ENCODE results near the gene IL17RB. TPM values are rescaled to one million over a fixed set of nuclear protein-coding genes. Genes with fewer than 3 reads are reported as not detected.

Gene IL17RB
- total RNA-seq, 2 donors from 2014 or later, result 2.3 TPM; not detected in 1

DNA sequence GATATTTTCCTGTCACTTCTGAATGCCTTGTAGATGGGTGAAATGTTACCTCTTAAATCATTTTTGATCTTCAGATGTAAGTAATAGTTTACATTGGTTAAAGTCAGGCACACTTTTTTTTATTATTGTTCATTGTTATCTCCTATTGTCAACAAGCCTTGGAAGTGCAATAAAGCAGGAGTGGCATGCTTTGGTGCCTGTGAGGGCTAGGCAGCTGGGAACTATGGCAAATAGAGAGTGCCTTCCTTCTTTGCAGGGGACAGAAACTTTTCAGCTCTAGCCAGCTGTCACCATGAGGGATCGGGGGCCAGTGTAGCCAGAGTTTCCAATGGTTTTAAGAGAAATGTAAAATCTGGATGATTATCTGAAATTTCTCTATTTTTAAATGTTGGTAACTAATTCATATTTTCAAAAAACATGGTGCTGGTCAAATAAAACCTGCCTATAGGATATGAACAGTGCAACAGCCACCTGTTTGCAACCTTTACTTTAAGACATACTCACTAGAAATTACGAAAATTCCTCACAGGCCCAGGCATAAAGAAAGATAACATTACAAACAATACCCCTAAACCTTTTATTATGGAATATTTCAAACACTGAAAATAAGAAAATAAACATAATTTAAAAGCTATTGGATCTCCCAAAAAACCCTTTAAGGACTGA is 54.4 kb downstream of the IL17RB start:
- no peaks in the 10 kb centered on the region for H3K27me3 ChIP-seq (replicated peaks; ENCODE audit: insufficient read depth)
- no peaks in the 10 kb centered on the region for H3K36me3 ChIP-seq
- ATAC-seq (ENCODE audit: insufficient number of reproducible peaks, low FRiP score, low read depth) (no peak), DNase-seq (ENCODE audit: low spot score) (no peak)
- TF ChIP-seq, protein P1, sequence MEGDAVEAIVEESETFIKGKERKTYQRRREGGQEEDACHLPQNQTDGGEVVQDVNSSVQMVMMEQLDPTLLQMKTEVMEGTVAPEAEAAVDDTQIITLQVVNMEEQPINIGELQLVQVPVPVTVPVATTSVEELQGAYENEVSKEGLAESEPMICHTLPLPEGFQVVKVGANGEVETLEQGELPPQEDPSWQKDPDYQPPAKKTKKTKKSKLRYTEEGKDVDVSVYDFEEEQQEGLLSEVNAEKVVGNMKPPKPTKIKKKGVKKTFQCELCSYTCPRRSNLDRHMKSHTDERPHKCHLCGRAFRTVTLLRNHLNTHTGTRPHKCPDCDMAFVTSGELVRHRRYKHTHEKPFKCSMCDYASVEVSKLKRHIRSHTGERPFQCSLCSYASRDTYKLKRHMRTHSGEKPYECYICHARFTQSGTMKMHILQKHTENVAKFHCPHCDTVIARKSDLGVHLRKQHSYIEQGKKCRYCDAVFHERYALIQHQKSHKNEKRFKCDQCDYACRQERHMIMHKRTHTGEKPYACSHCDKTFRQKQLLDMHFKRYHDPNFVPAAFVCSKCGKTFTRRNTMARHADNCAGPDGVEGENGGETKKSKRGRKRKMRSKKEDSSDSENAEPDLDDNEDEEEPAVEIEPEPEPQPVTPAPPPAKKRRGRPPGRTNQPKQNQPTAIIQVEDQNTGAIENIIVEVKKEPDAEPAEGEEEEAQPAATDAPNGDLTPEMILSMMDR (IDR thresholded peaks at IDR 0.05), result no peak
- no peaks in the 10 kb centered on the region for H3K9me3 ChIP-seq
- no peak overlapping the region for H3K4me3 ChIP-seq
- no peaks in the 10 kb centered on the region for H3K4me1 ChIP-seq (ENCODE audit: control insufficient read depth in 1 of 2, low read depth in 2 of 2)
- no peak overlapping the region for H3K27ac ChIP-seq

DNA sequence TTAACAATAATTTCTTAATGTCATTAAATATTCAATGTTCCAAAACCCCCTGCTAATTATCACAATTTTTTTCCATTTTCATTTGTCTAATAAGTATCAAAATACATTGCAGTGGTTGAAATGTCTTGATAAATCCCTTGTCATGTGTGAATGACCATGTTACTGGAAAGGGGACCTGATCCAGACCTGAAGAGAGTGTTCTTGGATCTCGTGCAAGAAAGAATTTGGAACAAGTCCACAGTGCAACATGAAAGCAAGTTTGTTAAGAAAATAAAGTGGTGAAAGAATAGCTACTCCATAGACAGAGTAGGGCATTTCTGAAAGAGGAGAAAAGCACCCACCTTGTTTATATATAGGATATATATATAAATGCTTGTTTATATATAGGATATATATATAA is 55.7 kb downstream of the IL17RB start:
- ATAC-seq (ENCODE audit: insufficient number of reproducible peaks, low FRiP score, low read depth), result no peak

GRCh38 chr3:53902711-53903110 is 56.3 kb downstream of the IL17RB start:
- Histone ChIP-seq H3K27me3 (replicated peaks; ENCODE audit: insufficient read depth) (no peaks in the 10 kb centered on the region), H3K36me3 (no peaks in the 10 kb centered on the region), H3K4me3 (no peak overlapping the region), H3K9me3 (peaks cover 4% of the 10 kb centered on the region), H3K4me1 (ENCODE audit: control insufficient read depth in 1 of 2, low read depth in 2 of 2) (no peaks in the 10 kb centered on the region), H3K27ac (no peak overlapping the region)
- ATAC-seq (ENCODE audit: insufficient number of reproducible peaks, low FRiP score, low read depth) (no peak), DNase-seq (ENCODE audit: low spot score) (no peak)
- TF ChIP-seq, protein P1 (IDR thresholded peaks at IDR 0.05), result no peak

More for the DNA sequence above, 55.7 kb downstream of the IL17RB start:
- Histone ChIP-seq H3K4me3 (no peak overlapping the region), H3K27ac (no peak overlapping the region), H3K27me3 (replicated peaks; ENCODE audit: insufficient read depth) (no peaks in the 10 kb centered on the region), H3K4me1 (ENCODE audit: control insufficient read depth in 1 of 2, low read depth in 2 of 2) (no peaks in the 10 kb centered on the region), H3K9me3 (peaks cover 4% of the 10 kb centered on the region), H3K36me3 (no peaks in the 10 kb centered on the region)
- DNase-seq (ENCODE audit: low spot score), result no peak
- TF ChIP-seq, protein P1 (IDR thresholded peaks at IDR 0.05), result no peak

DNA sequence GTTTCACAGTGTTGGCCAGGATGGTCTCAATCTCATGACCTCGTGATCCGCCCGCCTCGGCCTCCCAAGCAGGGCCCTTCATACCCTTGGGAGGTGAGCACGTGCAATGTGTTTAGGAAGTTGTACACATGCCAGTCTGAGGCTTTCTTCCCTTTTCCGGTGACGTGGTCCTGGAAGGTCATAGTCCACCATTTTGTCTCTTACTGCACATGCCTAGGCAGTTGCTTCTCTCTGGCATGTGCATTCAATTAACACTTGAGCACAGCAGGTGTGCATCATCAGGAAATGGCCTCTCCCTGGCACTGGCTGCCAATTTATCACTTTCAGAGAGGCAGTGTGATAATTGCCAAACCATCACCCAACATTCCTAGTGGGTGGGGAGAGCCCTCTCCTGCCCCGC is 67.0 kb downstream of the IL17RB start:
- H3K4me1 ChIP-seq (ENCODE audit: control insufficient read depth in 1 of 2, low read depth in 2 of 2), result no peaks in the 10 kb centered on the region
- DNase-seq (ENCODE audit: low spot score) (no peak), ATAC-seq (ENCODE audit: insufficient number of reproducible peaks, low FRiP score, low read depth) (no peak)
- peaks cover 5% of the 10 kb centered on the region for H3K27me3 ChIP-seq (replicated peaks; ENCODE audit: insufficient read depth)
- H3K9me3 ChIP-seq, result no peaks in the 10 kb centered on the region
- no peak overlapping the region for H3K27ac ChIP-seq
- no peaks in the 10 kb centered on the region for H3K36me3 ChIP-seq
- TF ChIP-seq, protein P1 (IDR thresholded peaks at IDR 0.05), result no peak
- H3K4me3 ChIP-seq, result no peak overlapping the region

Other genes with a start within 250 kb of the IL17RB start
- gene CHDH, start 149 bp upstream of the IL17RB start, total RNA-seq, result 1 to 10 TPM in 1 of 2 donors, under 1 TPM in 1; 0.68 to 8.4 TPM
- 10 to 100 TPM; 13.1 to 22.8 TPM for gene ACTR8, start 35.6 kb downstream of the IL17RB start, total RNA-seq
- 10 to 100 TPM; 22.6 to 36.8 TPM for gene SELENOK, start 45.3 kb downstream of the IL17RB start, total RNA-seq

Measured in thoracic aorta (tissue), 2 donors.